AG09309 (cell line): Measurements from ENCODE around the gene MAPRE2.

Experiments
- DNase-seq: peaks from one replicate; pipeline ENCODE4 v3.0.0-alpha.2; 2010; ENCODE audit warnings: low read depth
- H3K4me3 ChIP-seq: 2 replicates; pipeline ENCODE4 v1.5.1; 2011; ENCODE audit warnings: mild to moderate bottlenecking, low read depth, low read length, moderate library complexity; ENCODE audit not compliant: control insufficient read depth
- CTCF ChIP-seq: IDR thresholded peaks from 2 replicates; pipeline ENCODE4 v1.5.1; 2011; ENCODE audit warnings: mild to moderate bottlenecking, low read depth, low read length, inconsistent platforms; ENCODE audit not compliant: insufficient read depth, control insufficient read depth; ENCODE audit errors: missing control alignments

Gene MAPRE2

GRCh38 chr18:35049111-35050027 lies 8.2 kb downstream of the MAPRE2 start:
- H3K4me3 ChIP-seq = no peak overlapping the region
- no peak for TF ChIP-seq CTCF
- DNase-seq = no peak

- no peak for TF ChIP-seq CTCF
- DNase-seq = no peak
- no peak overlapping the region for H3K4me3 ChIP-seq
These were observed 8.9 kb downstream of the MAPRE2 start for GRCh38 chr18:35050028-35050546.

GRCh38 chr18:35050705-35051195 lies 9.5 kb downstream of the MAPRE2 start:
- DNase-seq = no peak
- TF ChIP-seq CTCF = no peak
- no peak overlapping the region for H3K4me3 ChIP-seq

- no peak for DNase-seq
- no peak for TF ChIP-seq CTCF
- no peak overlapping the region for H3K4me3 ChIP-seq
These were observed 10.6 kb downstream of the MAPRE2 start for GRCh38 chr18:35051641-35052377.

GRCh38 chr18:35054401-35054800 lies 13.2 kb downstream of the MAPRE2 start:
- DNase-seq = no peak
- TF ChIP-seq CTCF = no peak

GRCh38 chr18:35055105-35055504 lies 13.9 kb downstream of the MAPRE2 start:
- no peak overlapping the region for H3K4me3 ChIP-seq
- DNase-seq = no peak
- TF ChIP-seq CTCF = no peak

More at GRCh38 chr18:35054401-35054800, 13.2 kb downstream of the MAPRE2 start:
- no peak overlapping the region for H3K4me3 ChIP-seq
